Measurements from ENCODE around the gene MAD1L1.
"Not testable (repeated sequence)": the region's sequence is repeated elsewhere in the genome, so short reads cannot be mapped to it uniquely, and the experiment has no call there.

Gene MAD1L1

GRCh38 chr7:2165610-2166594, 66.8 kb downstream of the MAD1L1 start:
- no peaks in the 10 kb centered on the region for H3K27me3 ChIP-seq (ENCODE audit: control insufficient read depth in 1 of 2, insufficient read depth in 2 of 2, low read length in 2 of 2)
- H3K36me3 ChIP-seq (ENCODE audit: insufficient read depth, low read length): no peaks in the 10 kb centered on the region
- no peak overlapping the region for H3K27ac ChIP-seq (ENCODE audit: low read depth, low read length)
- peaks cover 16% of the 10 kb centered on the region for H3K4me1 ChIP-seq (ENCODE audit: insufficient read depth, low read length)
- no peaks in the 10 kb centered on the region for H3K9me3 ChIP-seq (ENCODE audit: low read length)
- H3K4me3 ChIP-seq (ENCODE audit: low read depth in 1 of 2, low read length in 2 of 2): no peak overlapping the region
- no peak overlapping the region for H3K9ac ChIP-seq (ENCODE audit: low read length)

DNA sequence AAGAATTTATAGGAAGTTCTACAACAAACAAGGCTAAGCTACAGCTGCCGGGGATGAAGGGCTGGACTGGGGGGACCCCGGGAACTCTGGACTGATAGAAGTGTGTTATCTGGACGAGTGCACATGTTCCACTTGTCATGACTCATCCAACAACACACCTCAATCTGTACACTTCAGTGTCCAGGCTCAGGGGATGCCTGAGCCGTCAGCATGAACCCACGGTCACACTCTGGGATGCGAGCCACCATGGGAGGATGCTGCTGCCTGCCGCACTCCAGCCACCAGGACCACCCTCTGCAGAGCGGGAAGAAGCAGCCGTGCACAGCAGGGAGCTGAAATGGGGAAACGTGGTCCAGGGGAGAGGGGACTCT, 67.5 kb downstream of the MAD1L1 start:
- Histone ChIP-seq H3K27ac (ENCODE audit: low read depth, low read length) (no peak overlapping the region), H3K4me1 (ENCODE audit: insufficient read depth, low read length) (peaks cover 16% of the 10 kb centered on the region), H3K27me3 (ENCODE audit: control insufficient read depth in 1 of 2, insufficient read depth in 2 of 2, low read length in 2 of 2) (no peaks in the 10 kb centered on the region), H3K36me3 (ENCODE audit: insufficient read depth, low read length) (no peaks in the 10 kb centered on the region), H3K9me3 (ENCODE audit: low read length) (no peaks in the 10 kb centered on the region), H3K9ac (ENCODE audit: low read length) (no peak overlapping the region), H3K4me3 (ENCODE audit: low read depth in 1 of 2, low read length in 2 of 2) (no peak overlapping the region)

DNA sequence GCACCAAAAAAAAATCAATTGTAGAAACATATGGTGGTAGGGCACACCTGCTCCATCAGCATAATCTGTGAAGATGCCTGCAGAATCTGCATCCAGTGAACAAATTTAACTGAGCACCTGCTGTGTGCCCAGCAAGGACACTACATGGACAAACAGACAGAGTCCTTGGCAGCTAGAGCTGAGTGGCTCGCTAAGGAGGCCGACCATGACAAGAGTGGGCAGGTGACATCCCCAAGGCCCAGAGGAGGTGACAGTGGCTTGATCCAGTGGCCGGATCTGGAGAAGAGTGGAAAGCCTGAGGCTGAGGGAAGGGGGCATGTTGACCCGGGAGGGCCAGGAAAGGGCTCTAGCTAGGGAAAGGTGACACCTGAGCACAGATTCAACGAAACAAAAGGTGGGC, 68.1 kb downstream of the MAD1L1 start:
- H3K27ac ChIP-seq (ENCODE audit: low read depth, low read length): no peak overlapping the region
- H3K9me3 ChIP-seq (ENCODE audit: low read length): no peaks in the 10 kb centered on the region
- no peak overlapping the region for H3K4me3 ChIP-seq (ENCODE audit: low read depth in 1 of 2, low read length in 2 of 2)
- peaks cover 16% of the 10 kb centered on the region for H3K4me1 ChIP-seq (ENCODE audit: insufficient read depth, low read length)
- no peaks in the 10 kb centered on the region for H3K27me3 ChIP-seq (ENCODE audit: control insufficient read depth in 1 of 2, insufficient read depth in 2 of 2, low read length in 2 of 2)
- H3K9ac ChIP-seq (ENCODE audit: low read length): no peak overlapping the region
- H3K36me3 ChIP-seq (ENCODE audit: insufficient read depth, low read length): no peaks in the 10 kb centered on the region

- Histone ChIP-seq H3K4me1 (ENCODE audit: insufficient read depth, low read length) (peaks cover 20% of the 10 kb centered on the region), H3K9ac (ENCODE audit: low read length) (peak overlapping the region; percentile 1), H3K27ac (ENCODE audit: low read depth, low read length) (peak overlapping the region; percentile 19), H3K9me3 (ENCODE audit: low read length) (no peaks in the 10 kb centered on the region), H3K36me3 (ENCODE audit: insufficient read depth, low read length) (no peaks in the 10 kb centered on the region), H3K4me3 (ENCODE audit: low read depth in 1 of 2, low read length in 2 of 2) (no peak overlapping the region), H3K27me3 (ENCODE audit: control insufficient read depth in 1 of 2, insufficient read depth in 2 of 2, low read length in 2 of 2) (no peaks in the 10 kb centered on the region)
Measured at GRCh38 chr7:2163600-2164555, 68.9 kb downstream of the MAD1L1 start.

DNA sequence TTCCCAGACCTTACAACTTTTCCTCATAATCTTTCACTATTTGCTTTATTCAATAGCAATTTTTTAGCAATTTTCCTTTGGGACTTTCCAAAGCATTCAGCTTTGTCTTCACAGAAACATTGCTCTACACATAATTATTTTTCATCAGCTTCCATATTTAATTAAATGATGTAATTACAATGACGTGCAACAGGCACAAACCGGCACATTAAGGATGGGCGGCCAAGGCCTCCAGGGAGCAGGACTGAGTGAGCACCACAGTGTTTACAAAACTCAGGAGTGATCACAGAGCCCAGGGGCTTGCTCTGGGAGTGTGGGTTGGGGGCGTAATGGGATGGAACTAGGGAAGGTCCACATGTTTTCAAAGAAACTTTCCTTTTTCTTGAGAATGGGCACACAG, 69.8 kb downstream of the MAD1L1 start:
- Histone ChIP-seq H3K27ac (ENCODE audit: low read depth, low read length) (no peak overlapping the region), H3K4me3 (ENCODE audit: low read depth in 1 of 2, low read length in 2 of 2) (no peak overlapping the region), H3K27me3 (ENCODE audit: control insufficient read depth in 1 of 2, insufficient read depth in 2 of 2, low read length in 2 of 2) (no peaks in the 10 kb centered on the region), H3K4me1 (ENCODE audit: insufficient read depth, low read length) (peaks cover 29% of the 10 kb centered on the region), H3K9ac (ENCODE audit: low read length) (no peak overlapping the region), H3K9me3 (ENCODE audit: low read length) (no peaks in the 10 kb centered on the region), H3K36me3 (ENCODE audit: insufficient read depth, low read length) (no peaks in the 10 kb centered on the region)

DNA sequence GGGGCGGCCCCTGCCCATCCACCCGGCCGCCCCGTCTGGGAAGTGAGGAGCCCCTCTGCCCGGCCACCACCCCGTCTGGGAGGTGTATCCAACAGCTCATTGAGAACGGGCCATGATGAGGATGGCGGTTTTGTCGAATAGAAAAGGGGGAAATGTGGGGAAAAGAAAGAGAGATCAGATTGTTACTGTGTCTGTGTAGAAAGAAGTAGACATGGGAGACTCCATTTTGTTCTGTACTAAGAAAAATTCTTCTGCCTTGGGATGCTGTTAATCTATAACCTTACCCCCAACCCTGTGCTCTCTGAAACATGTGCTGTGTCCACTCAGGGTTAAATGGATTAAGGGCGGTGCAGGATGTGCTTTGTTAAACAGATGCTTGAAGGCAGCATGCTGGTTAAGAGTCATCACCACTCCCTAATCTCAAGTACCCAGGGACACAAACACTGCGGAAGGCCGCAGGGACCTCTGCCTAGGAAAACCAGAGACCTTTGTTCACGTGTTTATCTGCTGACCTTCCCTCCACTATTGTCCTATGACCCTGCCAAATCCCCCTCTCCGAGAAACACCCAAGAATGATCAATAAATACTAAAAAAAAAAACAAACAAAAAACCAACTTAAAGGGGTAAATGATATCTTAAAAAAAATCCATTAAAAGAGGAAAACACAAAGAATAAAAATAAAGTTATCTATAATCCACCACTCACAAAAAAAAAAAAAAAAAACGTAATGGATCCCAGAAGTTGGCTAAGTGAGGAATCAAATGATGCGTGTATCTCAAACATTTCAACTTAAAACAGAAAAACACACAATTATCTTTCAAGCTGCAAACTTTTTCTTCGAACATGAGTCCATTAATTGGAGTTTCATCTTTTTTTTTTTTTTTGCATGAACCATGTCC, 70.5 kb downstream of the MAD1L1 start:
- peaks cover 36% of the 10 kb centered on the region for H3K4me1 ChIP-seq (ENCODE audit: insufficient read depth, low read length)
- not testable (repeated sequence) for H3K27ac ChIP-seq (ENCODE audit: low read depth, low read length); H3K27me3 ChIP-seq (ENCODE audit: control insufficient read depth in 1 of 2, insufficient read depth in 2 of 2, low read length in 2 of 2); H3K9me3 ChIP-seq (ENCODE audit: low read length); H3K4me3 ChIP-seq (ENCODE audit: low read depth in 1 of 2, low read length in 2 of 2); H3K9ac ChIP-seq (ENCODE audit: low read length); H3K36me3 ChIP-seq (ENCODE audit: insufficient read depth, low read length)

GRCh38 chr7:2159176-2159520, 73.6 kb downstream of the MAD1L1 start:
- H3K27ac ChIP-seq (ENCODE audit: low read depth, low read length): no peak overlapping the region
- no peak overlapping the region for H3K9ac ChIP-seq (ENCODE audit: low read length)
- H3K4me1 ChIP-seq (ENCODE audit: insufficient read depth, low read length): peaks cover 40% of the 10 kb centered on the region
- H3K4me3 ChIP-seq (ENCODE audit: low read depth in 1 of 2, low read length in 2 of 2): no peak overlapping the region
- no peaks in the 10 kb centered on the region for H3K9me3 ChIP-seq (ENCODE audit: low read length)
- H3K36me3 ChIP-seq (ENCODE audit: insufficient read depth, low read length): no peaks in the 10 kb centered on the region
- no peaks in the 10 kb centered on the region for H3K27me3 ChIP-seq (ENCODE audit: control insufficient read depth in 1 of 2, insufficient read depth in 2 of 2, low read length in 2 of 2)

DNA sequence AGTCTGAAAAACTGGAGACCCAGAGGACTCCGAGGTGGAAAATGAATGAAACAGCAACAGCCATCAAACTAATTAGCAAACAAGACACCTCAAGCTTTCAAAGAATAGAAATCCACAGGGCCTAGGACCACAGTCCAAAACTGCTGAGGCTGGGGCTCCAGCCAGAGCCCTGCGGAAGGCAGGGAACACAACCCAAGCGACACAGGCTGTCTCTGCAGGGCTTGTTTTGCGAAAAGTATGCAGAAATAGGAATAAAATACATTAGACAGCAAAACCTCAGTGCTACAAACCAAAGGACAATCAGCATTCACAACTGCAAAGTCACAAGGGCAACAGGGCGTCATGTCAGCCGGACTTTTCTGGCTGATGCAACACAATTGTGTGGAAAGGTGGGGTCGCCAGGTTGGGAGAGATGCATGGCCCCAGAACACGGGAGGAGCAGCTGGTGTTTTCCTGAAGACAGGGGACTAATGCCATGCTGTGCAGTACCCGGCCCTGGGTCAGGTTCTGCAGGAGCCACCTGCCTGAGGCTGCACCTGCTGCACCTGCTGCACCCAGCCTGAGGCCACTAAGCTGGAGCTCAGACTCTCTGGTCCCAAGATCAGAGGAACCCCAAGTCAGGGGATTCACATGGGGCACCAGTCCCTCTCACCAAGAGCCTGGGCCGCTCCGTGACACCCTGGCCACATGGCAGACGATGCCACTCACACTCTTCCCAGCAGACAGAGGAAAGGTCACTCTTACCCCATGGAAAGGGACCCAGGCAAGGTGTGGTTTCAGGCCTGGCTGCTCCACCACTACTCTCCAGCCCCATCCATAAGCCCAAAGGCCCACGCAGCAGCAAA, 74.2 kb downstream of the MAD1L1 start:
- H3K36me3 ChIP-seq (ENCODE audit: insufficient read depth, low read length): no peaks in the 10 kb centered on the region
- peak overlapping the region; percentile 85 for H3K27ac ChIP-seq (ENCODE audit: low read depth, low read length)
- H3K9me3 ChIP-seq (ENCODE audit: low read length): no peaks in the 10 kb centered on the region
- peaks cover 34% of the 10 kb centered on the region for H3K4me1 ChIP-seq (ENCODE audit: insufficient read depth, low read length)
- H3K27me3 ChIP-seq (ENCODE audit: control insufficient read depth in 1 of 2, insufficient read depth in 2 of 2, low read length in 2 of 2): no peaks in the 10 kb centered on the region
- H3K4me3 ChIP-seq (ENCODE audit: low read depth in 1 of 2, low read length in 2 of 2): no peak overlapping the region
- no peak overlapping the region for H3K9ac ChIP-seq (ENCODE audit: low read length)

- Histone ChIP-seq H3K4me3 (ENCODE audit: low read depth in 1 of 2, low read length in 2 of 2) (no peak overlapping the region), H3K27ac (ENCODE audit: low read depth, low read length) (peak overlapping the region; percentile 85), H3K36me3 (ENCODE audit: insufficient read depth, low read length) (no peaks in the 10 kb centered on the region), H3K9me3 (ENCODE audit: low read length) (no peaks in the 10 kb centered on the region), H3K27me3 (ENCODE audit: control insufficient read depth in 1 of 2, insufficient read depth in 2 of 2, low read length in 2 of 2) (no peaks in the 10 kb centered on the region), H3K9ac (ENCODE audit: low read length) (no peak overlapping the region), H3K4me1 (ENCODE audit: insufficient read depth, low read length) (peaks cover 26% of the 10 kb centered on the region)
Measured at GRCh38 chr7:2157473-2158279, 75.1 kb downstream of the MAD1L1 start.
